Mesenchymal stem cell (in vitro differentiated cells and primary cell): ENCODE results near the gene LMO1.
A peak's percentile ranks its signal among the peaks of the same experiment; 100 is the strongest.

Source experiments
- DNase-seq: peaks from one replicate; pipeline ENCODE4 v3.0.0-alpha.2; 2013
- H2AFZ ChIP-seq: one replicate; pipeline ENCODE4 v1.6.1; 2013; ENCODE audit warnings: low read depth, mild to moderate bottlenecking, control low read depth, inconsistent platforms, low read length, moderate library complexity
- H2AK5ac ChIP-seq: 2 replicates; pipeline ENCODE4 v1.6.1; 2013; ENCODE audit warnings: low read length, moderate library complexity, mild to moderate bottlenecking, inconsistent platforms; ENCODE audit not compliant: severe bottlenecking
- H2BK120ac ChIP-seq: one replicate; pipeline ENCODE4 v1.6.1; 2013; ENCODE audit warnings: low read depth, mild to moderate bottlenecking, inconsistent platforms, low read length, moderate library complexity
- H2BK12ac ChIP-seq, 2 experiments: one replicate each; pipeline ENCODE4 v1.6.1; 2013; ENCODE audit warnings: inconsistent platforms in 2 of 2, low read length in 2 of 2, mild to moderate bottlenecking in 2 of 2, moderate library complexity in 2 of 2, control low read depth in 1 of 2
- H2BK15ac ChIP-seq: one replicate; pipeline ENCODE4 v1.6.1; 2013; ENCODE audit warnings: mild to moderate bottlenecking, low read depth, inconsistent platforms; ENCODE audit not compliant: poor library complexity, severe bottlenecking
- H2BK5ac ChIP-seq: 2 replicates; pipeline ENCODE4 v1.6.1; 2013; ENCODE audit warnings: low read depth, mild to moderate bottlenecking, low read length, control low read depth, inconsistent platforms; ENCODE audit not compliant: poor library complexity, severe bottlenecking
- H3K14ac ChIP-seq, 2 experiments: one replicate each; pipeline ENCODE4 v1.6.1; 2013; ENCODE audit warnings: inconsistent platforms in 2 of 2, low read length in 2 of 2, control low read depth in 1 of 2, mild to moderate bottlenecking in 1 of 2, moderate library complexity in 1 of 2
- H3K18ac ChIP-seq, 2 experiments: one replicate each; pipeline ENCODE4 v1.6.1; 2013; ENCODE audit warnings: inconsistent platforms in 2 of 2, low read length in 2 of 2, control low read depth in 1 of 2, low read depth in 1 of 2, mild to moderate bottlenecking in 1 of 2
- H3K23ac ChIP-seq, 2 experiments: one replicate each; pipeline ENCODE4 v1.6.1; 2013; ENCODE audit warnings: inconsistent platforms in 2 of 2, low read length in 2 of 2, mild to moderate bottlenecking in 2 of 2, moderate library complexity in 2 of 2, control low read depth in 1 of 2
- H3K27ac ChIP-seq: 2 replicates; pipeline ENCODE4 v1.5.1; 2013; ENCODE audit warnings: mild to moderate bottlenecking, moderate library complexity, low read length, control low read depth, inconsistent platforms; ENCODE audit not compliant: poor library complexity, severe bottlenecking
- H3K27me3 ChIP-seq, 2 experiments: 2 replicates each; pipeline versions ENCODE4 v1.6.1 to v1.7.0; 2013; ENCODE audit warnings: low read length in 2 of 2, mild to moderate bottlenecking in 2 of 2, moderate library complexity in 2 of 2, control low read depth in 1 of 2, inconsistent platforms in 1 of 2; ENCODE audit not compliant: control insufficient read depth in 1 of 2, insufficient read depth in 1 of 2
- H3K36me3 ChIP-seq, 2 experiments: 2 replicates each; pipeline versions ENCODE4 v1.6.1 to v1.7.0; 2013; ENCODE audit warnings: low read length in 2 of 2, control low read depth in 1 of 2, inconsistent platforms in 1 of 2, low read depth in 1 of 2, mild to moderate bottlenecking in 1 of 2; ENCODE audit not compliant: insufficient read depth in 2 of 2, control insufficient read depth in 1 of 2
- H3K4ac ChIP-seq, 2 experiments: one replicate each; pipeline ENCODE4 v1.6.1; 2013; ENCODE audit warnings: inconsistent platforms in 2 of 2, low read length in 2 of 2, mild to moderate bottlenecking in 2 of 2, moderate library complexity in 2 of 2, control low read depth in 1 of 2, low read depth in 1 of 2
- H3K4me1 ChIP-seq: 2 replicates; pipeline ENCODE4 v1.6.1; 2013; ENCODE audit warnings: low read depth, low read length, control low read depth; ENCODE audit not compliant: control insufficient read depth, insufficient read depth
- H3K4me2 ChIP-seq: 2 replicates; pipeline ENCODE4 v1.6.1; 2013; ENCODE audit warnings: low read length, mild to moderate bottlenecking, inconsistent platforms; ENCODE audit not compliant: poor library complexity, severe bottlenecking
- H3K4me3 ChIP-seq, 2 experiments: 2 replicates each; pipeline versions ENCODE4 v1.5.1 to v1.7.0; 2013; ENCODE audit warnings: low read length in 2 of 2, mild to moderate bottlenecking in 2 of 2, control low read depth in 1 of 2, low read depth in 1 of 2; ENCODE audit not compliant: insufficient read depth in 1 of 2
- H3K79me1 ChIP-seq: replicated peaks from 2 replicates; pipeline ENCODE4 v1.6.1; 2013; ENCODE audit warnings: mild to moderate bottlenecking, control low read depth, low read length, inconsistent platforms; ENCODE audit not compliant: poor library complexity, severe bottlenecking
- H3K9ac ChIP-seq: 2 replicates; pipeline ENCODE4 v1.7.0; 2013; ENCODE audit warnings: mild to moderate bottlenecking, low read length, moderate library complexity
- H3K9me3 ChIP-seq: 2 replicates; pipeline ENCODE4 v1.7.0; 2013; ENCODE audit warnings: mild to moderate bottlenecking, low read length; ENCODE audit not compliant: control insufficient read depth
- H4K8ac ChIP-seq: one replicate; pipeline ENCODE4 v1.6.1; 2013; ENCODE audit warnings: inconsistent platforms, mild to moderate bottlenecking, low read length, moderate library complexity
- H4K91ac ChIP-seq: one replicate; pipeline ENCODE4 v1.6.1; 2013; ENCODE audit warnings: mild to moderate bottlenecking, low read length, inconsistent platforms
- WGBS: methylation state at CpG from one replicate; pipeline ENCODE4 v1.1.7; 2013; ENCODE audit warnings: mixed read lengths; 5-methylcytosine and 5-hydroxymethylcytosine counted together

The LMO1 gene

GRCh38 chr11:8267280-8267679 lies 3.6 kb upstream of the LMO1 start:
- no peak overlapping the region for H4K91ac ChIP-seq
- DNase-seq, result no peak
- H3K14ac ChIP-seq, result no peak overlapping the region
- no peak overlapping the region for H3K18ac ChIP-seq
- no peak overlapping the region for H4K8ac ChIP-seq
- no peak overlapping the region for H2BK12ac ChIP-seq
- no peak overlapping the region for H3K4me3 ChIP-seq
- H2AK5ac ChIP-seq, result no peak overlapping the region
- H3K23ac ChIP-seq, result no peak overlapping the region
- H3K4me1 ChIP-seq, result peaks cover 18% of the 10 kb centered on the region
- no peaks in the 10 kb centered on the region for H3K9me3 ChIP-seq
- no peak overlapping the region for H2AFZ ChIP-seq
- peaks cover 79 to 86% of the 10 kb centered on the region in 2 experiments for H3K27me3 ChIP-seq
- H3K27ac ChIP-seq, result no peak overlapping the region
- H3K4me2 ChIP-seq, result no peak overlapping the region
- H3K4ac ChIP-seq, result no peak overlapping the region
- no peak overlapping the region for H2BK5ac ChIP-seq
- no peak overlapping the region for H2BK120ac ChIP-seq
- no peak overlapping the region for H2BK15ac ChIP-seq
- H3K79me1 ChIP-seq, result no peaks in the 10 kb centered on the region
- no peaks in the 10 kb centered on the region for H3K36me3 ChIP-seq
- WGBS, result 93% methylated on average over 3 of the region's 5 CpGs
- H3K9ac ChIP-seq, result no peak overlapping the region

- Histone ChIP-seq H3K14ac (no peak overlapping the region), H2BK15ac (no peak overlapping the region), H3K9me3 (no peaks in the 10 kb centered on the region), H2BK12ac (no peak overlapping the region), H3K79me1 (no peaks in the 10 kb centered on the region), H4K8ac (no peak overlapping the region), H3K4me3 (no peak overlapping the region), H2BK5ac (no peak overlapping the region), H2AFZ (no peak overlapping the region), H3K4me2 (no peak overlapping the region), H3K27me3 (peaks cover 86 to 88% of the 10 kb centered on the region in 2 experiments), H3K36me3 (no peaks in the 10 kb centered on the region), H3K9ac (no peak overlapping the region), H3K27ac (no peak overlapping the region), H2AK5ac (no peak overlapping the region), H3K18ac (no peak overlapping the region), H4K91ac (no peak overlapping the region), H3K23ac (no peak overlapping the region), H3K4me1 (peaks cover 20% of the 10 kb centered on the region), H3K4ac (no peak overlapping the region), H2BK120ac (no peak overlapping the region)
- 69% methylated on average over 11 of the region's 11 CpGs for WGBS
- no peak for DNase-seq
Measured at GRCh38 chr11:8266246-8267241, 2.9 kb upstream of the LMO1 start.

GRCh38 chr11:8265681-8266241 lies 2.1 kb upstream of the LMO1 start:
- Histone ChIP-seq H2BK5ac (no peak overlapping the region), H3K14ac (no peak overlapping the region), H3K79me1 (no peaks in the 10 kb centered on the region), H3K18ac (no peak overlapping the region), H4K91ac (no peak overlapping the region), H3K9ac (no peak overlapping the region), H2BK120ac (no peak overlapping the region), H2AFZ (no peak overlapping the region), H3K4me2 (no peak overlapping the region), H3K9me3 (no peaks in the 10 kb centered on the region), H3K36me3 (no peaks in the 10 kb centered on the region), H3K23ac (no peak overlapping the region), H3K27ac (no peak overlapping the region), H3K4ac (no peak overlapping the region), H2BK12ac (no peak overlapping the region), H2BK15ac (no peak overlapping the region), H2AK5ac (no peak overlapping the region), H3K4me3 (no peak overlapping the region), H4K8ac (no peak overlapping the region), H3K27me3 (peaks cover 86 to 88% of the 10 kb centered on the region in 2 experiments), H3K4me1 (peaks cover 20% of the 10 kb centered on the region)
- WGBS, result 49% methylated on average over 6 of the region's 6 CpGs
- no peak for DNase-seq

GRCh38 chr11:8263109-8263768 lies 439 bp downstream of the LMO1 start:
- Histone ChIP-seq H2AK5ac (no peak overlapping the region), H3K27ac (no peak overlapping the region), H3K4me1 (peaks cover 17% of the 10 kb centered on the region), H2BK12ac (no peak overlapping the region), H4K91ac (no peak overlapping the region), H3K36me3 (no peaks in the 10 kb centered on the region), H2BK120ac (no peak overlapping the region), H2BK15ac (no peak overlapping the region), H2BK5ac (no peak overlapping the region), H2AFZ (no peak overlapping the region), H3K27me3 (peaks cover 77 to 88% of the 10 kb centered on the region in 2 experiments), H3K14ac (no peak overlapping the region), H3K79me1 (no peaks in the 10 kb centered on the region), H3K9ac (no peak overlapping the region), H3K4me3 (peak overlapping the region; percentile 49 to 70), H3K9me3 (no peaks in the 10 kb centered on the region), H4K8ac (no peak overlapping the region), H3K4ac (no peak overlapping the region), H3K23ac (no peak overlapping the region), H3K18ac (no peak overlapping the region), H3K4me2 (peak overlapping the region; percentile 80)
- WGBS, result 2% methylated on average over 31 of the region's 53 CpGs
- DNase-seq, result no peak
